GM12878 (cell line): ENCODE data around the gene VPS26B. TPM values are rescaled to one million over a fixed set of nuclear protein-coding genes. Genes with fewer than 3 reads are reported as not detected.

ENCODE experiments used
- CHD1 ChIP-seq: IDR thresholded peaks from 2 replicates; pipeline ENCODE4 v1.6.1; 2012; ENCODE audit warnings: low read depth, low read length, improper control_type of control experiment
- CHD2 ChIP-seq: IDR thresholded peaks from 2 replicates; pipeline ENCODE4 v1.6.1; 2011; ENCODE audit warnings: low read depth, low read length, improper control_type of control experiment, borderline replicate concordance
- CTCF ChIP-seq, 3 experiments: IDR thresholded peaks in 2 of 3; conservative IDR thresholded peaks in 1 of 3; 2 replicates each; pipeline ENCODE4 v1.5.1; 2011; ENCODE audit warnings: low read depth in 3 of 3, low read length in 3 of 3, mild to moderate bottlenecking in 3 of 3, control low read depth in 2 of 3, moderate library complexity in 2 of 3, inconsistent platforms in 1 of 3, mixed read lengths in 1 of 3; ENCODE audit not compliant: control insufficient read depth in 2 of 3, insufficient read depth in 1 of 3; ENCODE audit errors: extremely low read depth in 1 of 3
- HCFC1 ChIP-seq: fragments of 150-350 bp; IDR thresholded peaks from 2 replicates; pipeline ENCODE4 v1.6.1; 2014; ENCODE audit warnings: low read length
- MTA2 ChIP-seq: fragments of 450-650 bp; IDR thresholded peaks from 2 replicates; pipeline ENCODE4 v1.6.1; 2016; ENCODE audit warnings: low read depth, mild to moderate bottlenecking, moderate library complexity
- MTA3 ChIP-seq: IDR thresholded peaks from 2 replicates; pipeline ENCODE4 v1.6.1; 2012; ENCODE audit warnings: low read length, inconsistent platforms, borderline replicate concordance
- MYB ChIP-seq: fragments of 150-350 bp; IDR thresholded peaks from 2 replicates; pipeline ENCODE4 v1.6.1; 2014; ENCODE audit warnings: mild to moderate bottlenecking, low read depth, low read length, borderline replicate concordance
- NFYB ChIP-seq: IDR thresholded peaks from 2 replicates; pipeline ENCODE4 v1.6.1; 2011; ENCODE audit warnings: low read depth, mild to moderate bottlenecking, low read length, improper control_type of control experiment, moderate library complexity; ENCODE audit not compliant: insufficient read depth
- POU2F2 ChIP-seq: IDR thresholded peaks from 3 replicates; pipeline ENCODE4 v1.6.1; 2011; ENCODE audit warnings: low read depth, mild to moderate bottlenecking, low read length, borderline replicate concordance
- RBBP5 ChIP-seq: fragments of 200-600 bp; sonication (generic); conservative IDR thresholded peaks from 2 replicates; pipeline ENCODE4 v1.6.1; 2016
- RUNX3 ChIP-seq: IDR thresholded peaks from 2 replicates; pipeline ENCODE4 v1.6.1; 2012; ENCODE audit warnings: low read length, inconsistent platforms
- SMC3 ChIP-seq: IDR thresholded peaks from 2 replicates; pipeline ENCODE4 v1.6.1; 2011; ENCODE audit warnings: low read length, improper control_type of control experiment, borderline replicate concordance
- YBX1 ChIP-seq: fragments of 450-650 bp; IDR thresholded peaks from 2 replicates; pipeline ENCODE4 v1.6.1; 2016; ENCODE audit warnings: antibody characterized with exemption
- polyA plus RNA-seq, 11 experiments: library from polyadenylated mRNA; depleted of rRNA in 4 of 11; unstranded in 6 of 11; stranded (reverse) in 5 of 11; fragments of >200 nt; fragmentation: Nextera tagmentation in 4 of 11; fragmentation: Illumina TruSeq in 1 of 11; extraction: Ambion mirVana in 4 of 11; extraction: Trizol in 1 of 11; gene quantifications; 1 replicate in 1 of 11; 2 replicates in 10 of 11; pipeline versions ENCODE4 v1.2.1 to v1.2.3, GENCODE V29; 2011 to 2016; ENCODE audit warnings: inconsistent platforms in 2 of 11, missing spikeins in 2 of 11, low read depth in 1 of 11
- total RNA-seq, 4 experiments: library from RNA; depleted of rRNA in 3 of 4; stranded (reverse); fragments of >200 nt in 3 of 4; fragmentation: Illumina TruSeq in 1 of 4; extraction: Trizol in 1 of 4; gene quantifications; 2 replicates each; pipeline versions ENCODE4 v1.2.1 to v1.2.3, GENCODE V29; 2013 to 2021
- TF ChIP-seq, protein P1 (sequence below): fragments of 150-350 bp; IDR thresholded peaks from 2 replicates; pipeline ENCODE4 v1.6.1; 2016; ENCODE audit warnings: low read depth, low read length
- TF ChIP-seq, protein P2 (sequence below): IDR thresholded peaks from 2 replicates; pipeline ENCODE4 v1.6.1; 2012; ENCODE audit warnings: low read depth, low read length, improper control_type of control experiment
- TF ChIP-seq, protein P3 (sequence below): fragments of 450-650 bp; formaldehyde crosslinking; IDR thresholded peaks from 2 replicates; pipeline ENCODE4 v1.4.0; 2022; ENCODE audit warnings: mild to moderate bottlenecking, moderate library complexity
- TF ChIP-seq, protein P4 (sequence below): IDR thresholded peaks from 2 replicates; pipeline ENCODE4 v1.6.1; 2011; ENCODE audit warnings: borderline replicate concordance, low read depth, mild to moderate bottlenecking, moderate library complexity, mixed read lengths, low read length; ENCODE audit not compliant: insufficient read depth; ENCODE audit errors: extremely low read length

The VPS26B gene
- total and polyA plus RNA-seq, 10 of the 15 experiments (the other 5 are each of a cell fraction or from before 2014, with no cell fraction given): 1.6 to 26.9 (median 13.3) TPM

- TF ChIP-seq, protein P1, sequence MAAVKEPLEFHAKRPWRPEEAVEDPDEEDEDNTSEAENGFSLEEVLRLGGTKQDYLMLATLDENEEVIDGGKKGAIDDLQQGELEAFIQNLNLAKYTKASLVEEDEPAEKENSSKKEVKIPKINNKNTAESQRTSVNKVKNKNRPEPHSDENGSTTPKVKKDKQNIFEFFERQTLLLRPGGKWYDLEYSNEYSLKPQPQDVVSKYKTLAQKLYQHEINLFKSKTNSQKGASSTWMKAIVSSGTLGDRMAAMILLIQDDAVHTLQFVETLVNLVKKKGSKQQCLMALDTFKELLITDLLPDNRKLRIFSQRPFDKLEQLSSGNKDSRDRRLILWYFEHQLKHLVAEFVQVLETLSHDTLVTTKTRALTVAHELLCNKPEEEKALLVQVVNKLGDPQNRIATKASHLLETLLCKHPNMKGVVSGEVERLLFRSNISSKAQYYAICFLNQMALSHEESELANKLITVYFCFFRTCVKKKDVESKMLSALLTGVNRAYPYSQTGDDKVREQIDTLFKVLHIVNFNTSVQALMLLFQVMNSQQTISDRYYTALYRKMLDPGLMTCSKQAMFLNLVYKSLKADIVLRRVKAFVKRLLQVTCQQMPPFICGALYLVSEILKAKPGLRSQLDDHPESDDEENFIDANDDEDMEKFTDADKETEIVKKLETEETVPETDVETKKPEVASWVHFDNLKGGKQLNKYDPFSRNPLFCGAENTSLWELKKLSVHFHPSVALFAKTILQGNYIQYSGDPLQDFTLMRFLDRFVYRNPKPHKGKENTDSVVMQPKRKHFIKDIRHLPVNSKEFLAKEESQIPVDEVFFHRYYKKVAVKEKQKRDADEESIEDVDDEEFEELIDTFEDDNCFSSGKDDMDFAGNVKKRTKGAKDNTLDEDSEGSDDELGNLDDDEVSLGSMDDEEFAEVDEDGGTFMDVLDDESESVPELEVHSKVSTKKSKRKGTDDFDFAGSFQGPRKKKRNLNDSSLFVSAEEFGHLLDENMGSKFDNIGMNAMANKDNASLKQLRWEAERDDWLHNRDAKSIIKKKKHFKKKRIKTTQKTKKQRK: no peak
- TF ChIP-seq YBX1 (no peak), NFYB (peak; percentile 95), RBBP5 (no peak), CHD2 (peak; percentile 89), CTCF (IDR thresholded peaks at IDR 0.05 in 2 of 3, conservative IDR thresholded peaks at IDR 0.05 in 1 of 3; ENCODE audit: control insufficient read depth in 2 of 3, extremely low read depth in 1 of 3, insufficient read depth in 1 of 3, low read depth in 3 of 3, low read length in 3 of 3) (no peak), POU2F2 (no peak), MTA2 (peak; percentile 59; the same call in 1 of the 2 replicates), RUNX3 (peak; percentile 35; the same call in 1 of the 2 replicates), HCFC1 (no peak; the same call in none of the 2 replicates), SMC3 (no peak), CHD1 (0 out of 2 replicates have a peak, but pooled peaks have one; percentile 48), MTA3 (no peak), MYB (no peak)
- TF ChIP-seq, protein P2, sequence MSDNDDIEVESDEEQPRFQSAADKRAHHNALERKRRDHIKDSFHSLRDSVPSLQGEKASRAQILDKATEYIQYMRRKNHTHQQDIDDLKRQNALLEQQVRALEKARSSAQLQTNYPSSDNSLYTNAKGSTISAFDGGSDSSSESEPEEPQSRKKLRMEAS: peak; percentile 46; the same call in 1 of the 2 replicates
- TF ChIP-seq, protein P3, sequence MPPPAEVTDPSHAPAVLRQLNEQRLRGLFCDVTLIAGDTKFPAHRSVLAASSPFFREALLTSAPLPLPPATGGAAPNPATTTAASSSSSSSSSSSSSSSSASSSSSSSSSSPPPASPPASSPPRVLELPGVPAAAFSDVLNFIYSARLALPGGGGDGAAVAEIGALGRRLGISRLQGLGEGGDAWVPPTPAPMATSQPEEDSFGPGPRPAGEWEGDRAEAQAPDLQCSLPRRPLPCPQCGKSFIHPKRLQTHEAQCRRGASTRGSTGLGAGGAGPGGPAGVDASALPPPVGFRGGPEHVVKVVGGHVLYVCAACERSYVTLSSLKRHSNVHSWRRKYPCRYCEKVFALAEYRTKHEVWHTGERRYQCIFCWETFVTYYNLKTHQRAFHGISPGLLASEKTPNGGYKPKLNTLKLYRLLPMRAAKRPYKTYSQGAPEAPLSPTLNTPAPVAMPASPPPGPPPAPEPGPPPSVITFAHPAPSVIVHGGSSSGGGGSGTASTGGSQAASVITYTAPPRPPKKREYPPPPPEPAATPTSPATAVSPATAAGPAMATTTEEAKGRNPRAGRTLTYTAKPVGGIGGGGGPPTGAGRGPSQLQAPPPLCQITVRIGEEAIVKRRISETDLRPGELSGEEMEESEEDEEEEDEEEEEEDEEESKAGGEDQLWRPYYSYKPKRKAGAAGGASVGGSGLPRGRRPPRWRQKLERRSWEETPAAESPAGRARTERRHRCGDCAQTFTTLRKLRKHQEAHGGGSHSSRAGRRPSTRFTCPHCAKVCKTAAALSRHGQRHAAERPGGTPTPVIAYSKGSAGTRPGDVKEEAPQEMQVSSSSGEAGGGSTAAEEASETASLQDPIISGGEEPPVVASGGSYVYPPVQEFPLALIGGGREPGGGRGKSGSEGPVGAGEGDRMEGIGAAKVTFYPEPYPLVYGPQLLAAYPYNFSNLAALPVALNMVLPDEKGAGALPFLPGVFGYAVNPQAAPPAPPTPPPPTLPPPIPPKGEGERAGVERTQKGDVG (CRISPR knock-in tag): no peak
- TF ChIP-seq, protein P4, sequence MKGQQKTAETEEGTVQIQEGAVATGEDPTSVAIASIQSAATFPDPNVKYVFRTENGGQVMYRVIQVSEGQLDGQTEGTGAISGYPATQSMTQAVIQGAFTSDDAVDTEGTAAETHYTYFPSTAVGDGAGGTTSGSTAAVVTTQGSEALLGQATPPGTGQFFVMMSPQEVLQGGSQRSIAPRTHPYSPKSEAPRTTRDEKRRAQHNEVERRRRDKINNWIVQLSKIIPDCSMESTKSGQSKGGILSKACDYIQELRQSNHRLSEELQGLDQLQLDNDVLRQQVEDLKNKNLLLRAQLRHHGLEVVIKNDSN: no peak
These were observed at the start of gene VPS26B, which contains the start of gene NCAPD3 (continued) for GRCh38 chr11:134223836-134224709.
